Measurements from ENCODE around the gene TMEM150A. TPM values are rescaled to one million over a fixed set of nuclear protein-coding genes. Genes with fewer than 3 reads are reported as not detected.
A peak's percentile ranks its signal among the peaks of the same experiment; 100 is the strongest.

The TMEM150A gene
- polyA plus RNA-seq, 2 of the 4 experiments (the other 2 are of a cell fraction), result 8.5 to 10.9 TPM

DNA sequence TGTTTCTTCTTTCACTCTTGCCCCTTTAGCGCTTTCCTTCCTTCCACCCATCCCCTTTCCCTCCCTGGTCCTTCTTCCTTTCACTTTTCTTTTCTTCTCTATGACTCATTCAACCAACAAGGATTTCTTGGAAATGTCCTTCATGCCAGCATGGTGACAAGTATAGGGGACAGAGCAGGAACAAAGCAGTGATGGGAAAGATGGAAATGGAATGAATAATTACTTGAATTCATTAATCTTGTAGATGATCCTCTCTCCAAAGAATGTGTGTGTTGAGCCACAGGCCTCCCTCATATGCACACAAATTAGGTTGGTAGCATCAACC is 16.8 kb downstream of the TMEM150A start:
- no peak for FAIRE-seq
- CTCF ChIA-PET, result interaction anchor here (0.6 to 1.3 kb wide), 5 partner anchors 8 to 96 kb away, joined by 3 to 5 read pairs (median 3); no protein-coding TSS in a partner anchor
- no peaks in the 10 kb centered on the region for H3K9me3 ChIP-seq
- H3K27ac ChIP-seq, result peak overlapping the region; percentile 68 to 83
- DNase-seq (ENCODE audit: low read depth in 1 of 2, low spot score in 1 of 2), result no peak
- ATAC-seq, result 0 out of 6 replicates have a peak, but pooled peaks of 1 of the 2 experiments have one; percentile 6
- TF ChIP-seq FOSL2 (IDR thresholded peaks at IDR 0.05), result no peak
- TF ChIP-seq FOSL2 (CRISPR knock-in tag; IDR thresholded peaks at IDR 0.05), result peak; percentile 75
- TF ChIP-seq, protein P1, sequence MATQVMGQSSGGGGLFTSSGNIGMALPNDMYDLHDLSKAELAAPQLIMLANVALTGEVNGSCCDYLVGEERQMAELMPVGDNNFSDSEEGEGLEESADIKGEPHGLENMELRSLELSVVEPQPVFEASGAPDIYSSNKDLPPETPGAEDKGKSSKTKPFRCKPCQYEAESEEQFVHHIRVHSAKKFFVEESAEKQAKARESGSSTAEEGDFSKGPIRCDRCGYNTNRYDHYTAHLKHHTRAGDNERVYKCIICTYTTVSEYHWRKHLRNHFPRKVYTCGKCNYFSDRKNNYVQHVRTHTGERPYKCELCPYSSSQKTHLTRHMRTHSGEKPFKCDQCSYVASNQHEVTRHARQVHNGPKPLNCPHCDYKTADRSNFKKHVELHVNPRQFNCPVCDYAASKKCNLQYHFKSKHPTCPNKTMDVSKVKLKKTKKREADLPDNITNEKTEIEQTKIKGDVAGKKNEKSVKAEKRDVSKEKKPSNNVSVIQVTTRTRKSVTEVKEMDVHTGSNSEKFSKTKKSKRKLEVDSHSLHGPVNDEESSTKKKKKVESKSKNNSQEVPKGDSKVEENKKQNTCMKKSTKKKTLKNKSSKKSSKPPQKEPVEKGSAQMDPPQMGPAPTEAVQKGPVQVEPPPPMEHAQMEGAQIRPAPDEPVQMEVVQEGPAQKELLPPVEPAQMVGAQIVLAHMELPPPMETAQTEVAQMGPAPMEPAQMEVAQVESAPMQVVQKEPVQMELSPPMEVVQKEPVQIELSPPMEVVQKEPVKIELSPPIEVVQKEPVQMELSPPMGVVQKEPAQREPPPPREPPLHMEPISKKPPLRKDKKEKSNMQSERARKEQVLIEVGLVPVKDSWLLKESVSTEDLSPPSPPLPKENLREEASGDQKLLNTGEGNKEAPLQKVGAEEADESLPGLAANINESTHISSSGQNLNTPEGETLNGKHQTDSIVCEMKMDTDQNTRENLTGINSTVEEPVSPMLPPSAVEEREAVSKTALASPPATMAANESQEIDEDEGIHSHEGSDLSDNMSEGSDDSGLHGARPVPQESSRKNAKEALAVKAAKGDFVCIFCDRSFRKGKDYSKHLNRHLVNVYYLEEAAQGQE (IDR thresholded peaks at IDR 0.05), result no peak
- TF ChIP-seq CHD4 (IDR thresholded peaks at IDR 0.05; ENCODE audit: borderline replicate concordance), result no peak
- WGBS (ENCODE audit: missing lambda C conversion rate), result 93% methylated on average over 1 of the region's 1 CpG
- peaks cover 19% of the 10 kb centered on the region for H3K4me1 ChIP-seq
- POLR2A ChIA-PET, result interaction anchor here (1.2 kb wide), 1 partner anchor 10 kb away, joined by 8 read pairs; the partner anchor contains the start of gene RNF181
- H3K4me3 ChIP-seq, result no peak overlapping the region
- peak overlapping the region; percentile 44 for H3K4me2 ChIP-seq

DNA sequence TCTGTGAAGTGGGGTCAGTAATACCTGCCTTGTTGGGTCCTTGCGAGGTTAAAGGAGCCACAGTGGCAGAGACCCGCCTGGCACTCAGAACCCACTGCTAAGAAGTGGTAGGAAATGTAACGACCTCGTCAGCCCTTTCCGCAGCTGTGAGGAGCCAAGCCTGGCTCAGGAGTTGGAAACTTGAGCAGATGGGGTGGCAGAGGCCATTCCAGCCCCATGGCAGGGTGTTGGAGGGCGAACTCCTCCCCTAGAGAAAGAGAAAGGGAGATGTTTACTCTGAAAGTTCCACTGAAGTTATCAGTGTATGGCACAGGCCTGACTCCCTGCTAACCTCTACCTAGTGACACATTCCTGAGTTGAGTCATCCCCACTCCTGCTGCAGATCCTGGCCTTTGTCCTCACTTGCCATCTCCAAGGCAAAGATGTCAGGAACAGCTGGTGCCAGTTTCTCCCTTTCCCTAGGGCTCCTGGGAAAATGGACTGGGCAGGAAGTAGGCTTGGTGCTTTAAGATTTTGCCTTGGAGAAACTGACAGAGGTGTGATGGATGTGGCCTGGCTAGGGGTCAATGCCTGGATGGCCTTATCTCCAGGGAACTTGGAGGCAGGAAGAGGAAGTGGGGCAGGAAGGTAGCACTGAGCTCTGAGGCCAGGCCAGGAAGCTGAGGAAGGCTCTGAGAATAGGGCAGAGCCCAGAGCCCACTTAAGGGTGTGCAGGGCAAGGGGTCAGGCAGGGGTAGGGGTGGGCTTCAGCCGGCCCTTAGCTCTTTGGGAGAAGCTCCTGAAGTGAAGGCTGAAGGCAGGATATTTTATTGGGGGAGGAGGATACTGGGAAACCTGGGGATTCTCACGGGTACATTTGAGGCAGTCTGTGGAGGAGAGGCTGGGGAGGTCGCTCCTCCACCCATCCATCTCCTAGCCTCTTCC is 17.4 kb downstream of the TMEM150A start:
- Histone ChIP-seq H3K4me2 (peak overlapping the region; percentile 44), H3K27ac (peak overlapping the region; percentile 68 to 83), H3K4me3 (no peak overlapping the region), H3K4me1 (peaks cover 19% of the 10 kb centered on the region), H3K9me3 (no peaks in the 10 kb centered on the region)
- 83% methylated on average over 9 of the region's 9 CpGs for WGBS (ENCODE audit: missing lambda C conversion rate)
- ChIA-PET POLR2A (interaction anchor here (1.2 to 1.6 kb wide), 2 partner anchors 10 kb away, joined by 5 to 8 read pairs; partner anchors contain the start of gene RNF181), CTCF (interaction anchor here (0.6 to 1.3 kb wide), 6 partner anchors 9 to 96 kb away, joined by 3 to 5 read pairs (median 3); no protein-coding TSS in a partner anchor)
- DNase-seq (ENCODE audit: low read depth in 1 of 2, low spot score in 1 of 2), result peak; percentile 62 to 72
- FAIRE-seq, result no peak
- peak; percentile 79 to 83 for ATAC-seq
- TF ChIP-seq, protein P1 (IDR thresholded peaks at IDR 0.05), result no peak
- TF ChIP-seq GATA3 (IDR thresholded peaks at IDR 0.05; ENCODE audit: borderline replicate concordance), result peak; percentile 33; the same call in 1 of the 2 replicates
- TF ChIP-seq FOSL2 (IDR thresholded peaks at IDR 0.05), result peak; percentile 45; the same call in 1 of the 2 replicates
- TF ChIP-seq FOSL2 (CRISPR knock-in tag; IDR thresholded peaks at IDR 0.05), result peak; percentile 58
- TF ChIP-seq ZFP36 (IDR thresholded peaks at IDR 0.05; ENCODE audit: borderline replicate concordance, partially characterized antibody), result no peak
- no peak for TF ChIP-seq KDM1A (IDR thresholded peaks at IDR 0.05; ENCODE audit: low read depth)
- TF ChIP-seq, protein P2, sequence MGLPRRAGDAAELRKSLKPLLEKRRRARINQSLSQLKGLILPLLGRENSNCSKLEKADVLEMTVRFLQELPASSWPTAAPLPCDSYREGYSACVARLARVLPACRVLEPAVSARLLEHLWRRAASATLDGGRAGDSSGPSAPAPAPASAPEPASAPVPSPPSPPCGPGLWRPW (IDR thresholded peaks at IDR 0.05), result no peak
- no peak for TF ChIP-seq FOSB (CRISPR knock-in tag; IDR thresholded peaks at IDR 0.05)
- TF ChIP-seq ZC3H11A (IDR thresholded peaks at IDR 0.05), result no peak
- TF ChIP-seq, protein P3, sequence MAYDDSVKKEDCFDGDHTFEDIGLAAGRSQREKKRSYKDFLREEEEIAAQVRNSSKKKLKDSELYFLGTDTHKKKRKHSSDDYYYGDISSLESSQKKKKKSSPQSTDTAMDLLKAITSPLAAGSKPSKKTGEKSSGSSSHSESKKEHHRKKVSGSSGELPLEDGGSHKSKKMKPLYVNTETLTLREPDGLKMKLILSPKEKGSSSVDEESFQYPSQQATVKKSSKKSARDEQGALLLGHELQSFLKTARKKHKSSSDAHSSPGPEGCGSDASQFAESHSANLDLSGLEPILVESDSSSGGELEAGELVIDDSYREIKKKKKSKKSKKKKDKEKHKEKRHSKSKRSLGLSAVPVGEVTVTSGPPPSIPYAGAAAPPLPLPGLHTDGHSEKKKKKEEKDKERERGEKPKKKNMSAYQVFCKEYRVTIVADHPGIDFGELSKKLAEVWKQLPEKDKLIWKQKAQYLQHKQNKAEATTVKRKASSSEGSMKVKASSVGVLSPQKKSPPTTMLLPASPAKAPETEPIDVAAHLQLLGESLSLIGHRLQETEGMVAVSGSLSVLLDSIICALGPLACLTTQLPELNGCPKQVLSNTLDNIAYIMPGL (CRISPR knock-in tag; IDR thresholded peaks at IDR 0.05; ENCODE audit: borderline replicate concordance), result no peak
- TF ChIP-seq HOXB5 (CRISPR knock-in tag; IDR thresholded peaks at IDR 0.05), result no peak
- no peak for TF ChIP-seq ZSCAN20 (CRISPR knock-in tag; IDR thresholded peaks at IDR 0.05)
- no peak for TF ChIP-seq JUNB (IDR thresholded peaks at IDR 0.05)
